Measurements from ENCODE around the gene C4orf50. TPM values are rescaled to one million over a fixed set of nuclear protein-coding genes. Genes with fewer than 3 reads are reported as not detected.

The C4orf50 gene
- total and polyA plus RNA-seq, 7 donors: not detected

DNA sequence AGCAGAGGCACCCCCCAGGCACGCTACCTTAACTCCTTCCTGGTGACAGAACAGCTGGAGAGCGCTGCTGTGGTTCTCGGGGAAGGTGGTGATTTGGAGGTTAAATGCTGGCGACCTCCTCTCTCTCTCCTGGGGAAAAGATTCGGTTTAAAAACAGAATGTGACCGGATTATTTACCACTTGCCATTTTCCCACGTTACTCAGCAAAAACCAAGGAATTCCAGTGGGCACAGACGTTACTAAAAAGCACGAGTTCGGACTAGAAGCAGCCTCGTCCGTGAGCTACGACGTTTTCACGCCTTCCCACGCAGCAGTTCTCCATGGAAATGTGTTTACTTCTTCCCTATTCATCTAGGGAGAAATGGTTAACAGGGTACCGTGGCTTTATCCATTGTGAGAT, 32.3 kb upstream of the C4orf50 start:
- H3K27me3 ChIP-seq (ENCODE audit: insufficient read depth in 3 of 3, low read length in 2 of 3): peaks cover 0 to 11% (median 2%) of the 10 kb centered on the region in 3 donors
- TF ChIP-seq, protein P1, sequence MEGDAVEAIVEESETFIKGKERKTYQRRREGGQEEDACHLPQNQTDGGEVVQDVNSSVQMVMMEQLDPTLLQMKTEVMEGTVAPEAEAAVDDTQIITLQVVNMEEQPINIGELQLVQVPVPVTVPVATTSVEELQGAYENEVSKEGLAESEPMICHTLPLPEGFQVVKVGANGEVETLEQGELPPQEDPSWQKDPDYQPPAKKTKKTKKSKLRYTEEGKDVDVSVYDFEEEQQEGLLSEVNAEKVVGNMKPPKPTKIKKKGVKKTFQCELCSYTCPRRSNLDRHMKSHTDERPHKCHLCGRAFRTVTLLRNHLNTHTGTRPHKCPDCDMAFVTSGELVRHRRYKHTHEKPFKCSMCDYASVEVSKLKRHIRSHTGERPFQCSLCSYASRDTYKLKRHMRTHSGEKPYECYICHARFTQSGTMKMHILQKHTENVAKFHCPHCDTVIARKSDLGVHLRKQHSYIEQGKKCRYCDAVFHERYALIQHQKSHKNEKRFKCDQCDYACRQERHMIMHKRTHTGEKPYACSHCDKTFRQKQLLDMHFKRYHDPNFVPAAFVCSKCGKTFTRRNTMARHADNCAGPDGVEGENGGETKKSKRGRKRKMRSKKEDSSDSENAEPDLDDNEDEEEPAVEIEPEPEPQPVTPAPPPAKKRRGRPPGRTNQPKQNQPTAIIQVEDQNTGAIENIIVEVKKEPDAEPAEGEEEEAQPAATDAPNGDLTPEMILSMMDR (IDR thresholded peaks at IDR 0.05): no peak
- H3K27ac ChIP-seq: no peak overlapping the region
- no peaks in the 10 kb centered on the region for H3K36me3 ChIP-seq (ENCODE audit: insufficient read depth in 1 of 2, low read depth in 1 of 2)
- intact Hi-C loops (cut with DNase I): no loop called here
- DNase-seq (no peak), ATAC-seq (no peak)
- 19 to 30% (median 21%) methylated on average over 17 of the region's 17 CpGs for WGBS, 3 donors
- no peaks in the 10 kb centered on the region for H3K9me3 ChIP-seq
- no peaks in the 10 kb centered on the region for H3K4me1 ChIP-seq
- no peak overlapping the region for H3K4me3 ChIP-seq

DNA sequence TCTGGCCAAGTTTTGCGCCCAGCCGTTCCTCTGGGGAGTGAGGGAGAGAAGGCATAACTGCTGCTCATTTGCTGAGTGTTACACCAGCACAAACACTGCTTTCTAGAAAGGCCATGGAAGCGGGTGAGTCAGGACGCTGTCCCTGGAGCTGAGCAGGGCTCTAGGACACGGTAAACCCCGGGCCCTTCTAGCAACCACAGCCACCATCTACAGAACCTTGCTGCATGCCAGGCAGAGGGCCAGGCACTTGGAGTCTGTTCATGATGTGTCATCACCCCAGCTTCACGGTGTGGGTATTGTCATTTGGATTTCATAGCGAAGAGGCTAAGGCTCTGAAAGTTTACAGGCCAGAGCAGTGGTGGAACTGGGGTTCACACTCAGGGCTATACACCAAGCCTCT, 31.8 kb upstream of the C4orf50 start:
- TF ChIP-seq, protein P1 (IDR thresholded peaks at IDR 0.05): no peak
- intact Hi-C loops (cut with DNase I): no loop called here

DNA sequence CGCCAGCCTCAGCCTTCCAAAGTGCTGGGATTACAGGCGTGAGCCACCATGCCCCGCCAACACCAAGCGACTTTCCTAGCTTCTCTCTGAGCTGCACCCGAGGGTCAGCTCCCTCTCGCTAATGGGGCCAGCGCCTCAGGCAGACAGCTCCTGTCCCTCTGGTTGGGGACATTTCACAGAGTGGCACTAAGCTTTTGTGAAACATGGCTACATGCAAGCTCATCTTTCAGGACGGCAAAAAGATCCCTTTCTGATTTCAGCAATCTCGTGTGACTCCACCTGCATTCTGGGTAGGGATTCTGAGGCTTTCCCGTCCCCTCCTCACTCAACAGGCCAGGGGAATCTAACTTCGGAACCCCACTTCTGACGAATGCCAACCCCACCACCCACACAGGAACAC, 31.0 kb upstream of the C4orf50 start:
- ATAC-seq (no peak), DNase-seq (no peak)
- intact Hi-C loops (cut with DNase I): no loop called here
- Histone ChIP-seq H3K27me3 (ENCODE audit: insufficient read depth in 3 of 3, low read length in 2 of 3) (peaks cover 0 to 11% (median 5%) of the 10 kb centered on the region in 3 donors), H3K27ac (no peak overlapping the region), H3K4me3 (no peak overlapping the region), H3K4me1 (no peaks in the 10 kb centered on the region), H3K9me3 (no peaks in the 10 kb centered on the region), H3K36me3 (ENCODE audit: insufficient read depth in 1 of 2, low read depth in 1 of 2) (no peaks in the 10 kb centered on the region)
- TF ChIP-seq, protein P1 (IDR thresholded peaks at IDR 0.05): no peak
- 85 to 89% (median 88%) methylated on average over 12 of the region's 12 CpGs for WGBS, 3 donors

More for the DNA sequence above, 31.8 kb upstream of the C4orf50 start:
- Histone ChIP-seq H3K36me3 (ENCODE audit: insufficient read depth in 1 of 2, low read depth in 1 of 2) (no peaks in the 10 kb centered on the region), H3K27me3 (ENCODE audit: insufficient read depth in 3 of 3, low read length in 2 of 3) (peaks cover 0 to 11% (median 2%) of the 10 kb centered on the region in 3 donors), H3K9me3 (no peaks in the 10 kb centered on the region), H3K4me3 (no peak overlapping the region), H3K27ac (no peak overlapping the region), H3K4me1 (no peaks in the 10 kb centered on the region)
- DNase-seq (no peak), ATAC-seq (no peak)
- 21 to 36% (median 29%) methylated on average over 8 of the region's 8 CpGs for WGBS, 3 donors

DNA sequence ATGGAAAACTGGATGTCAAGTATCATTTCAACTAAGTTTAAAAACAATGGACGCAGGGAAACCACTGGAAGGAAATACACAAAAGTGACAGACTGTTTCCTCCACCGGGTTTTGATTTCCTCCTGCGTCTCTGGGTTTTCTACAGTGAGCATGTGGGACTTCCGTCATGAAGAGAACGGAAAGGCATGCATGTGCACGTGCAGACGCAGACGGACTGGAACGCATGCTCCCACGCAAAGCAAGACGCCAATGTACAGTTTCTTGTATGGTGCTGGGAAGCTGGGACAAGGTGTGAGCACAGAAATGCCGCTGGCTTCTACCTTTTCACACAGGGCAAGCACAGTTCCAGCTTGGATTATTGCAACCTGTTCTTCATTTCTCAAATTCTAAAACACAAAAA, 30.3 kb upstream of the C4orf50 start:
- Histone ChIP-seq H3K27ac (no peak overlapping the region), H3K4me1 (no peaks in the 10 kb centered on the region), H3K27me3 (ENCODE audit: insufficient read depth in 3 of 3, low read length in 2 of 3) (peaks cover 0 to 11% (median 5%) of the 10 kb centered on the region in 3 donors), H3K4me3 (no peak overlapping the region), H3K36me3 (ENCODE audit: insufficient read depth in 1 of 2, low read depth in 1 of 2) (no peaks in the 10 kb centered on the region), H3K9me3 (no peaks in the 10 kb centered on the region)
- no peak for ATAC-seq
- DNase-seq: no peak
- TF ChIP-seq, protein P1 (IDR thresholded peaks at IDR 0.05): no peak
- intact Hi-C loops (cut with DNase I): no loop called here
- WGBS, 3 donors: 64 to 74% (median 66%) methylated on average over 12 of the region's 12 CpGs

DNA sequence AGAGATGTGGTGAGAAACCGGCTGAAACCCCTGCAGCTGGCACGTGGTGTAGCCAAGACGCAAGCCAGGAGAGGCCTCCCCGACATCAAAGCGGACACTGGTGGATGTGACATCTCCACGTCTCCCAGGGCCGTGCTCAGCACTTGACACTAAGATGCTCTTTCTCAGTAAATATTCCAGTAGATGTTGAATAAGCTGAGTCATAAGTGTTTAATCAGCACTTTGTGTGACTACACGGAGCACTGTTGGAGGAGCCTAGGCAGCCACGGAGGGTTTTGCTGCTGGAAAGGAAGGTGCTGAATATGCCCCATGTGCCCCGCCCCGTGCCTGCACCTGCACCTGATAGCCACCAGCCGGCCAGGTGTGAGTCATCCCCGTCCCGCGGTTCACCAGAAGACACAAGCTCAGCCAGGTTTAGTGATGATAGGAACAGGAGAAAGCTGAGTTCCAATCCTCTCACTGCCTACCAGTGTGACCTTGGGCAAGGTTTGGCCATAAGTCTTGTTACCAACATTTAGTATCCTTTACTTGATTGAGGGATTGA, 29.0 kb upstream of the C4orf50 start:
- Histone ChIP-seq H3K27me3 (ENCODE audit: insufficient read depth in 3 of 3, low read length in 2 of 3) (peaks cover 0 to 14% (median 5%) of the 10 kb centered on the region in 3 donors), H3K36me3 (ENCODE audit: insufficient read depth in 1 of 2, low read depth in 1 of 2) (no peaks in the 10 kb centered on the region), H3K27ac (no peak overlapping the region), H3K4me1 (no peaks in the 10 kb centered on the region), H3K4me3 (no peak overlapping the region), H3K9me3 (no peaks in the 10 kb centered on the region)
- ATAC-seq: no peak
- TF ChIP-seq, protein P1 (IDR thresholded peaks at IDR 0.05): no peak
- intact Hi-C loops (cut with DNase I): no loop called here
- 75 to 77% (median 76%) methylated on average over 15 of the region's 15 CpGs for WGBS, 3 donors
- no peak for DNase-seq
